Thoracic aorta (tissue), 2 donors: ENCODE results near the gene EIF4G3. TPM values are rescaled to one million over a fixed set of nuclear protein-coding genes. Genes with fewer than 3 reads are reported as not detected.

Source experiments
- ATAC-seq: fragments of 150-250 bp; one replicate; pipeline ENCODE4 v1.8.0; 2017; ENCODE audit warnings: low read depth; ENCODE audit not compliant: insufficient number of reproducible peaks, low FRiP score
- DNase-seq: peaks from one replicate; pipeline ENCODE4 v3.0.0-alpha.2; 2020; ENCODE audit warnings: low spot score
- H3K27ac ChIP-seq, 2 donors: fragments of 200-600 bp; sonication (generic); 1 replicate in 1 of 2; 2 replicates in 1 of 2; pipeline ENCODE4 v1.5.1; 2016; ENCODE audit warnings: mild to moderate bottlenecking in 2 of 2, moderate library complexity in 2 of 2
- H3K27me3 ChIP-seq: fragments of 200-600 bp; sonication (generic); replicated peaks from 2 replicates; pipeline ENCODE4 v1.6.0; 2016; ENCODE audit warnings: mild to moderate bottlenecking; ENCODE audit not compliant: insufficient read depth
- H3K36me3 ChIP-seq: fragments of 200-600 bp; sonication (generic); one replicate; pipeline ENCODE4 v1.5.1; 2016
- H3K4me1 ChIP-seq, 2 donors: fragments of 200-600 bp; sonication (generic); 1 replicate in 1 of 2; 2 replicates in 1 of 2; pipeline versions ENCODE4 v1.5.1 to v1.6.0; 2016; ENCODE audit warnings: low read depth in 2 of 2, mild to moderate bottlenecking in 1 of 2; ENCODE audit not compliant: control insufficient read depth in 1 of 2
- H3K4me3 ChIP-seq: fragments of 200-600 bp; sonication (generic); 2 replicates; pipeline ENCODE4 v1.5.1; 2016; ENCODE audit warnings: mild to moderate bottlenecking
- H3K9me3 ChIP-seq: fragments of 200-600 bp; sonication (generic); 2 replicates; pipeline ENCODE4 v1.5.1; 2016
- total RNA-seq, 2 donors: library from RNA; depleted of rRNA; stranded (reverse); fragments of >200 nt; gene quantifications; one replicate each; pipeline versions ENCODE4 v1.1.0 to v1.2.3, GENCODE V29; 2016
- TF ChIP-seq, protein P1 (sequence below): fragments of 200-600 bp; sonication (generic); IDR thresholded peaks from one replicate; pipeline ENCODE4 v1.5.1; 2019; ENCODE audit warnings: antibody characterized with exemption

Gene EIF4G3
- total RNA-seq, 2 donors from 2014 or later = 43.1 to 54.0 TPM

GRCh38 chr1:21037091-21037490 lies 139.6 kb downstream of the EIF4G3 start:
- H3K4me3 ChIP-seq = no peak overlapping the region
- TF ChIP-seq, protein P1, sequence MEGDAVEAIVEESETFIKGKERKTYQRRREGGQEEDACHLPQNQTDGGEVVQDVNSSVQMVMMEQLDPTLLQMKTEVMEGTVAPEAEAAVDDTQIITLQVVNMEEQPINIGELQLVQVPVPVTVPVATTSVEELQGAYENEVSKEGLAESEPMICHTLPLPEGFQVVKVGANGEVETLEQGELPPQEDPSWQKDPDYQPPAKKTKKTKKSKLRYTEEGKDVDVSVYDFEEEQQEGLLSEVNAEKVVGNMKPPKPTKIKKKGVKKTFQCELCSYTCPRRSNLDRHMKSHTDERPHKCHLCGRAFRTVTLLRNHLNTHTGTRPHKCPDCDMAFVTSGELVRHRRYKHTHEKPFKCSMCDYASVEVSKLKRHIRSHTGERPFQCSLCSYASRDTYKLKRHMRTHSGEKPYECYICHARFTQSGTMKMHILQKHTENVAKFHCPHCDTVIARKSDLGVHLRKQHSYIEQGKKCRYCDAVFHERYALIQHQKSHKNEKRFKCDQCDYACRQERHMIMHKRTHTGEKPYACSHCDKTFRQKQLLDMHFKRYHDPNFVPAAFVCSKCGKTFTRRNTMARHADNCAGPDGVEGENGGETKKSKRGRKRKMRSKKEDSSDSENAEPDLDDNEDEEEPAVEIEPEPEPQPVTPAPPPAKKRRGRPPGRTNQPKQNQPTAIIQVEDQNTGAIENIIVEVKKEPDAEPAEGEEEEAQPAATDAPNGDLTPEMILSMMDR = no peak
- DNase-seq (no peak), ATAC-seq (no peak)
- no peaks in the 10 kb centered on the region for H3K9me3 ChIP-seq
- H3K27ac ChIP-seq = no peak overlapping the region
- H3K4me1 ChIP-seq = peaks cover 4 to 31% of the 10 kb centered on the region in 2 donors
- H3K36me3 ChIP-seq = no peaks in the 10 kb centered on the region
- no peaks in the 10 kb centered on the region for H3K27me3 ChIP-seq

DNA sequence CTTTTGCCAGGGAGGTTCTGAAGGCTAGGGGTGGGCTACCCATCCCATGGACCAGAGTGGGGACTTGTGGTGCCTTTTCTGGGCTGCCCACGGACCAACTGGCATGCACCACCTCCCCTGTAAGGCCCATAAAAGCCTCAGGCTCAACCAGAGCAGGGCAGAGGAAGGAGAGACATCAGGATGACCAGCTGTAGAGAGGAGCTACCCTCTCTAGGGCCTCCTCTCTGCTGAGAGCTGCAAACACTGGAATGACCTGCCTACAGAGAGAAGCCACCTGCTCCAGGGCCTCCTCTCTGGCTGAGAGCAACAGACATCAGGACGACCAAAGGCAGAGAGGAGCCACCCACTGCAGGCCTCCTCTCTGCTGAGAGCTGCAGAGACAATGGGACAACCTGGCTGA lies 140.9 kb downstream of the EIF4G3 start:
- Histone ChIP-seq H3K4me1 (peaks cover 4 to 40% of the 10 kb centered on the region in 2 donors), H3K27ac (no peak overlapping the region), H3K9me3 (no peaks in the 10 kb centered on the region), H3K27me3 (no peaks in the 10 kb centered on the region), H3K4me3 (no peak overlapping the region), H3K36me3 (no peaks in the 10 kb centered on the region)
- DNase-seq (no peak), ATAC-seq (no peak)
- TF ChIP-seq, protein P1 = no peak

GRCh38 chr1:21034725-21035628 lies 141.7 kb downstream of the EIF4G3 start:
- no peaks in the 10 kb centered on the region for H3K36me3 ChIP-seq
- ATAC-seq (no peak), DNase-seq (no peak)
- TF ChIP-seq, protein P1 = no peak
- peaks cover 4 to 43% of the 10 kb centered on the region in 2 donors for H3K4me1 ChIP-seq
- H3K4me3 ChIP-seq = no peak overlapping the region
- no peaks in the 10 kb centered on the region for H3K27me3 ChIP-seq
- no peaks in the 10 kb centered on the region for H3K9me3 ChIP-seq
- H3K27ac ChIP-seq = no peak overlapping the region

GRCh38 chr1:21032741-21033140 lies 144.0 kb downstream of the EIF4G3 start:
- ATAC-seq = no peak
- no peaks in the 10 kb centered on the region for H3K9me3 ChIP-seq
- no peak overlapping the region for H3K4me3 ChIP-seq
- H3K27me3 ChIP-seq = no peaks in the 10 kb centered on the region
- peaks cover 4 to 43% of the 10 kb centered on the region in 2 donors for H3K4me1 ChIP-seq
- no peaks in the 10 kb centered on the region for H3K36me3 ChIP-seq
- peak overlapping the region in 1 of 2 donors; percentile 2 for H3K27ac ChIP-seq
- TF ChIP-seq, protein P1 = no peak
- no peak for DNase-seq

DNA sequence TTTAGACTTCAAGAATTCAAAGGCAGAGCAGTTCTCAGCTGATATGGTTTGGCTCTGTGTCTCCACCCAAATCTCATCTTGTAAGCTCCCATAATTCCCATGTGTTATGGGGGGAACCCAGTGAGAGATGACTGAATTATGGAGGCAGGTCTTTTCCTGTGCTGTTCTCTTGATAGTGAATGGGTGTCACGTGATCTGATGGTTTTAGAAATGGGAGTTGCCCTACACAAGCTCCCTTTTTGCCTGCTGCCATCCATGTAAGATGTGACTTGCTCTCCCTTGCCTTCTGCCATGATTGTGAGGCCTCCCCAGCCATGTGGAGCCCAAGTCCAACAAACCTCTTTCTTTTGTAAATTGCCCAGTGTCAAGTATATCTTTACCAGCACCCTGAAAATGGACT lies 146.5 kb downstream of the EIF4G3 start:
- ATAC-seq = no peak
- Histone ChIP-seq H3K4me1 (peaks cover 4 to 27% of the 10 kb centered on the region in 2 donors), H3K4me3 (no peak overlapping the region), H3K36me3 (no peaks in the 10 kb centered on the region), H3K27me3 (no peaks in the 10 kb centered on the region), H3K27ac (no peak overlapping the region), H3K9me3 (no peaks in the 10 kb centered on the region)
- no peak for DNase-seq
- TF ChIP-seq, protein P1 = no peak
